B cell (primary cell): ENCODE data around the gene NTN1. TPM values are rescaled to one million over a fixed set of nuclear protein-coding genes. Genes with fewer than 3 reads are reported as not detected.

Experiments
- ATAC-seq: fragments of 200-7000 bp; cut with Tn5 transposase; one replicate; pipeline ENCODE4 v1.10.0; 2021; ENCODE audit warnings: low read depth, mild to moderate bottlenecking, moderate number of reproducible peaks, moderate library complexity
- CTCF ChIA-PET: fragments of 350-600 bp; sonication (Branson Sonifier 250); formaldehyde crosslinking; loops from one replicate; lab custom pipeline; 2021; ENCODE audit warnings: antibody characterized with exemption, inconsistent platforms; lab: Charles Lee
- POLR2A ChIA-PET: fragments of 350-600 bp; sonication (Branson Sonifier 250); formaldehyde crosslinking; loops from one replicate; lab custom pipeline; 2021; ENCODE audit warnings: antibody characterized with exemption; lab: Charles Lee
- DNase-seq: peaks from one replicate; pipeline ENCODE4 v3.0.0; 2013
- H2AFZ ChIP-seq: 2 replicates; pipeline ENCODE4 v1.6.1; 2012; ENCODE audit warnings: mild to moderate bottlenecking, low read depth, low read length; ENCODE audit not compliant: insufficient read depth, poor library complexity, severe bottlenecking
- H3K27ac ChIP-seq, 2 donors: 1 replicate in 1 of 2; 2 replicates in 1 of 2; pipeline ENCODE4 v1.5.1; 2012 to 2013; ENCODE audit warnings: low read length in 2 of 2, mild to moderate bottlenecking in 2 of 2, moderate library complexity in 1 of 2
- H3K27me3 ChIP-seq, 4 experiments: fragments of 200-600 bp in 1 of 4; sonication (generic) in 1 of 4; replicated peaks in 1 of 4; 1 replicate in 2 of 4; 2 replicates in 2 of 4; pipeline versions ENCODE4 v1.6.1 to v1.7.0; 2013 to 2016; ENCODE audit warnings: low read length in 3 of 4, mild to moderate bottlenecking in 2 of 4, mixed read lengths in 1 of 4, moderate library complexity in 1 of 4; ENCODE audit not compliant: insufficient read depth in 4 of 4, control insufficient read depth in 3 of 4; ENCODE audit errors: control extremely low read depth in 1 of 4
- H3K36me3 ChIP-seq, 2 experiments: replicated peaks in 1 of 2; 1 replicate in 1 of 2; 2 replicates in 1 of 2; pipeline versions ENCODE4 v1.6.1 to v1.7.1; 2013; ENCODE audit warnings: low read length in 1 of 2; ENCODE audit not compliant: insufficient read depth in 2 of 2, control insufficient read depth in 1 of 2; ENCODE audit errors: control extremely low read depth in 1 of 2, extremely low read depth in 1 of 2
- H3K4me1 ChIP-seq, 2 donors: fragments of 200-600 bp in 1 of 2; sonication (generic) in 1 of 2; 1 replicate in 1 of 2; 2 replicates in 1 of 2; pipeline versions ENCODE4 v1.5.1 to v1.6.1; 2013 to 2017; ENCODE audit warnings: low read length in 2 of 2; ENCODE audit not compliant: control insufficient read depth in 2 of 2, insufficient read depth in 2 of 2
- H3K4me2 ChIP-seq: replicated peaks from 2 replicates; pipeline ENCODE3; 2012; ENCODE audit warnings: mild to moderate bottlenecking, low read depth, low read length; ENCODE audit not compliant: poor library complexity, severe bottlenecking
- H3K4me3 ChIP-seq, 5 experiments: fragments of 200-600 bp in 1 of 5; sonication (generic) in 1 of 5; 1 replicate in 3 of 5; 2 replicates in 2 of 5; pipeline versions ENCODE4 v1.5.1 to v1.7.0; 2011 to 2016; ENCODE audit warnings: low read length in 4 of 5, mild to moderate bottlenecking in 4 of 5, low read depth in 2 of 5, control low read depth in 1 of 5, moderate library complexity in 1 of 5; ENCODE audit not compliant: insufficient read depth in 1 of 5; ENCODE audit errors: control extremely low read depth in 1 of 5, extremely low read depth in 1 of 5
- H3K79me2 ChIP-seq: fragments of 200-600 bp; sonication (generic); one replicate; pipeline ENCODE4 v1.6.0; 2016; ENCODE audit warnings: low read length; ENCODE audit not compliant: control insufficient read depth, insufficient read depth
- H3K9ac ChIP-seq: fragments of 200-600 bp; sonication (generic); 2 replicates; pipeline ENCODE4 v1.6.1; 2017; ENCODE audit warnings: mild to moderate bottlenecking, low read length, moderate library complexity
- H3K9me3 ChIP-seq, 3 donors: one replicate each; pipeline versions ENCODE4 v1.6.1 to v1.7.1; 2013; ENCODE audit warnings: low read length in 2 of 3; ENCODE audit not compliant: control insufficient read depth in 2 of 3, insufficient read depth in 1 of 3; ENCODE audit errors: control extremely low read depth in 1 of 3
- H4K20me1 ChIP-seq: 2 replicates; pipeline ENCODE4 v1.6.0; 2012; ENCODE audit warnings: mild to moderate bottlenecking, low read length; ENCODE audit not compliant: insufficient read depth, control insufficient read depth, poor library complexity, severe bottlenecking
- H3K27ac Mint-ChIP-seq: one replicate; pipeline ENCODE4 v1.8.0; 2021; ENCODE audit warnings: mixed read lengths
- H3K27me3 Mint-ChIP-seq: one replicate; pipeline ENCODE4 v1.8.0; 2021; ENCODE audit warnings: mixed read lengths
- H3K4me1 Mint-ChIP-seq: one replicate; pipeline ENCODE4 v1.8.0; 2021; ENCODE audit warnings: mixed read lengths
- H3K4me3 Mint-ChIP-seq: one replicate; pipeline ENCODE4 v1.8.0; 2021; ENCODE audit warnings: mixed read lengths
- H3K9me3 Mint-ChIP-seq: one replicate; pipeline ENCODE4 v1.8.0; 2022; ENCODE audit warnings: mixed read lengths; ENCODE audit not compliant: insufficient read depth
- EZH2 ChIP-seq: IDR thresholded peaks from 2 replicates; pipeline ENCODE4 v1.6.1; 2012; ENCODE audit warnings: borderline replicate concordance, low read depth, mild to moderate bottlenecking, moderate library complexity, low read length; ENCODE audit not compliant: insufficient read depth, poor library complexity, severe bottlenecking
- WGBS: methylation state at CpG from one replicate; pipeline ENCODE4 v1.1.5; 2013; ENCODE audit warnings: missing lambda C conversion rate; ENCODE audit not compliant: insufficient coverage; 5-methylcytosine and 5-hydroxymethylcytosine counted together
- intact Hi-C: fragments of 100-400 bp; cut with micrococcal nuclease; formaldehyde crosslinking; loops from one replicate; pipeline ENCODE4 v1.10.0; 2022
- polyA plus RNA-seq: library from polyadenylated mRNA; depleted of rRNA; stranded (reverse); fragments of >200 nt; gene quantifications from 2 replicates; pipeline ENCODE4 v1.2.3, GENCODE V29; 2012
- total RNA-seq, 2 donors: library from RNA; stranded (reverse); fragments of 120-200 nt in 1 of 2; gene quantifications; 1 replicate in 1 of 2; 2 replicates in 1 of 2; pipeline versions ENCODE4 v1.2.3 to v1.2.4, GENCODE V29; 2013 to 2022
- TF ChIP-seq, protein P1 (sequence below): fragments of 200-600 bp; IDR thresholded peaks from one replicate; pipeline ENCODE4 v1.8.0; 2022; ENCODE audit warnings: antibody characterized with exemption, mild to moderate bottlenecking

The NTN1 gene
- total and polyA plus RNA-seq, 2 donors (not counting 1 experiment from before 2014, with no cell fraction given) = 0.10 to 0.25 TPM

- Mint-ChIP-seq H3K9me3 (no peaks in the 10 kb centered on the region), H3K4me1 (no peaks in the 10 kb centered on the region), H3K27me3 (no peaks in the 10 kb centered on the region), H3K4me3 (no peak overlapping the region), H3K27ac (no peak overlapping the region)
- 90% methylated on average over 15 of the region's 21 CpGs for WGBS
- no peak overlapping the region for H2AFZ ChIP-seq
- POLR2A ChIA-PET = no interaction called here
- no peaks in the 10 kb centered on the region for H3K27me3 ChIP-seq
- H3K4me1 ChIP-seq = no peaks in the 10 kb centered on the region
- no peak overlapping the region for H3K27ac ChIP-seq
- H3K79me2 ChIP-seq = no peaks in the 10 kb centered on the region
- TF ChIP-seq, protein P1, sequence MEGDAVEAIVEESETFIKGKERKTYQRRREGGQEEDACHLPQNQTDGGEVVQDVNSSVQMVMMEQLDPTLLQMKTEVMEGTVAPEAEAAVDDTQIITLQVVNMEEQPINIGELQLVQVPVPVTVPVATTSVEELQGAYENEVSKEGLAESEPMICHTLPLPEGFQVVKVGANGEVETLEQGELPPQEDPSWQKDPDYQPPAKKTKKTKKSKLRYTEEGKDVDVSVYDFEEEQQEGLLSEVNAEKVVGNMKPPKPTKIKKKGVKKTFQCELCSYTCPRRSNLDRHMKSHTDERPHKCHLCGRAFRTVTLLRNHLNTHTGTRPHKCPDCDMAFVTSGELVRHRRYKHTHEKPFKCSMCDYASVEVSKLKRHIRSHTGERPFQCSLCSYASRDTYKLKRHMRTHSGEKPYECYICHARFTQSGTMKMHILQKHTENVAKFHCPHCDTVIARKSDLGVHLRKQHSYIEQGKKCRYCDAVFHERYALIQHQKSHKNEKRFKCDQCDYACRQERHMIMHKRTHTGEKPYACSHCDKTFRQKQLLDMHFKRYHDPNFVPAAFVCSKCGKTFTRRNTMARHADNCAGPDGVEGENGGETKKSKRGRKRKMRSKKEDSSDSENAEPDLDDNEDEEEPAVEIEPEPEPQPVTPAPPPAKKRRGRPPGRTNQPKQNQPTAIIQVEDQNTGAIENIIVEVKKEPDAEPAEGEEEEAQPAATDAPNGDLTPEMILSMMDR = no peak
- no peak for TF ChIP-seq EZH2
- no peak overlapping the region for H3K4me3 ChIP-seq
- CTCF ChIA-PET = no interaction called here
- no peak overlapping the region for H3K9ac ChIP-seq
- no peaks in the 10 kb centered on the region for H3K9me3 ChIP-seq
- H4K20me1 ChIP-seq = no peaks in the 10 kb centered on the region
- ATAC-seq (no peak), DNase-seq (no peak)
- intact Hi-C loops = no loop called here
- no peak overlapping the region for H3K4me2 ChIP-seq
- H3K36me3 ChIP-seq = no peaks in the 10 kb centered on the region
Observed at GRCh38 chr17:9273428-9274391, 252.4 kb downstream of the NTN1 start.

DNA sequence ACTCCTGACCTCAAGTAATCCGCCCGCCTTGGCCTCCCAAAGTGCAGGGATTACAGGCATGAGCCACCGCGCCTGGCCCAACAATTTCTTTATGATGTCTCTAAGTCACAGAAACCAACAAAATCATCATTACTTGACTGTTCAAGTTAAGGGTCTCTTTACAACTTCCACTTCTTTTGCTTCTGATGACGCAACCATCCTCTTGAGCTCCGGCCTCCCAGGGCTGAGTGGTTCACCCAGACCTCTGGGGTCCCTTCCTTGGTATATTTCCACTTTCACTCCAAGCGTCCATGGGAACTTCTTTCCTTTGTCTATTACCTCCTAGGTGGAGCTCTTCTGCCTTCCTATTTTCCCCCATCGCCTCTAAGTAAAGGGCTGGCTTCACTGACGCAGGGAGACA, 253.7 kb downstream of the NTN1 start:
- Mint-ChIP-seq H3K4me3 (no peak overlapping the region), H3K9me3 (no peaks in the 10 kb centered on the region), H3K27me3 (no peaks in the 10 kb centered on the region), H3K27ac (no peak overlapping the region), H3K4me1 (no peaks in the 10 kb centered on the region)
- Histone ChIP-seq H4K20me1 (no peaks in the 10 kb centered on the region), H3K9ac (no peak overlapping the region), H3K4me1 (no peaks in the 10 kb centered on the region), H3K4me3 (no peak overlapping the region), H3K9me3 (no peaks in the 10 kb centered on the region), H3K27ac (no peak overlapping the region), H2AFZ (no peak overlapping the region), H3K36me3 (no peaks in the 10 kb centered on the region), H3K27me3 (no peaks in the 10 kb centered on the region), H3K4me2 (no peak overlapping the region), H3K79me2 (no peaks in the 10 kb centered on the region)
- ChIA-PET CTCF (no interaction called here), POLR2A (no interaction called here)
- DNase-seq (no peak), ATAC-seq (no peak)
- intact Hi-C loops = no loop called here
- TF ChIP-seq, protein P1 = no peak
- no peak for TF ChIP-seq EZH2
- 94% methylated on average over 8 of the region's 9 CpGs for WGBS
